Measurements from ENCODE around the gene STK24.

DNA sequence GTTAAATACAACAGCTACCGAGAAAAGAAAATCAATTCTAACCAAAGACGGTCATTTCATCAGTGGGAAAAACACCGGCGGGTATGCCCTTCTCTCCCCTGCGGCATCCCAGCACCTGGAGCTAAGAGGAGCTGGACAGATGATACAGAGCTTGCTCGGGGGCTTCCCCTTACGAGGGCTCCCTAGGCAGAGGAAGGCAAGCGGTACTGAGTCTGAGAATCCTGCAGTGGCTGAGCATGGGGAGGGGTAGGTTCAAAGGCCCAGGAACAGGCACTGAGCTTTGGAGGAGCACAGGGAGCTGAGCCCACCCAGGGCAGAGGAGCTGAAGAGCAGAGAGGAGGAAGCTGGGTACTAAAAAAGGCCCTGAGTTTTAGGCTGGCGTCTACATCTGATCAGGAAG is 12.7 kb downstream of the STK24 start:
- TF ChIP-seq POLR2A (IDR thresholded peaks at IDR 0.05; ENCODE audit: low read depth, low read length): no peak
- no peak for TF ChIP-seq POLR2AphosphoS5 (IDR thresholded peaks at IDR 0.05; ENCODE audit: low read depth, low read length)

Data from GM12892 (cell line).